MCF 10A (cell line): Measurements from ENCODE around the gene PATL2. TPM values are rescaled to one million over a fixed set of nuclear protein-coding genes. Genes with fewer than 3 reads are reported as not detected.

Experiments
- BruUV-seq: library from RNA; stranded (reverse); fragments of 400-500 nt; replicated peaks from 2 replicates; lab custom pipeline; 2021; lab: Mats Ljungman, UMichigan
- CTCF ChIA-PET: fragments of 300-600 bp; sonication (Branson Sonifier 250); formaldehyde crosslinking; extraction: SDS; loops from one replicate; lab custom pipeline; 2021; ENCODE audit warnings: antibody characterized with exemption, inconsistent platforms; lab: Yijun Ruan, JAX
- POLR2A ChIA-PET: fragments of 300-600, 350-650 bp; sonication (Branson Sonifier 250); formaldehyde crosslinking; extraction: SDS; loops from one replicate; lab custom pipeline; 2020; ENCODE audit warnings: antibody characterized with exemption, inconsistent platforms; lab: Yijun Ruan, JAX
- DNase-seq: peaks from one replicate; pipeline ENCODE4 v3.0.0-alpha.2; 2018; ENCODE audit not compliant: unreplicated experiment
- H3K27ac Mint-ChIP-seq: one replicate; pipeline ENCODE4 v1.8.0; 2022; ENCODE audit warnings: mild to moderate bottlenecking, low read depth, mixed read lengths; ENCODE audit not compliant: unreplicated experiment
- H3K27me3 Mint-ChIP-seq: one replicate; pipeline ENCODE4 v1.8.0; 2022; ENCODE audit warnings: mixed read lengths; ENCODE audit not compliant: insufficient read depth, unreplicated experiment
- H3K36me3 Mint-ChIP-seq: one replicate; pipeline ENCODE4 v1.8.0; 2022; ENCODE audit warnings: mild to moderate bottlenecking, moderate library complexity, mixed read lengths; ENCODE audit not compliant: insufficient read depth, unreplicated experiment
- H3K4me1 Mint-ChIP-seq: one replicate; pipeline ENCODE4 v1.8.0; 2022; ENCODE audit warnings: mixed read lengths; ENCODE audit not compliant: insufficient read depth, unreplicated experiment
- H3K4me3 Mint-ChIP-seq: one replicate; pipeline ENCODE4 v1.8.0; 2022; ENCODE audit warnings: mild to moderate bottlenecking, moderate library complexity, mixed read lengths; ENCODE audit not compliant: unreplicated experiment
- H3K9me3 Mint-ChIP-seq: one replicate; pipeline ENCODE4 v1.8.0; 2022; ENCODE audit warnings: mixed read lengths; ENCODE audit not compliant: unreplicated experiment
- intact Hi-C: fragments of 100-400 bp; cut with micrococcal nuclease; formaldehyde crosslinking; loops from 2 replicates; pipeline ENCODE4 v1.14.1; 2022
- total RNA-seq: library from RNA; stranded (reverse); gene quantifications from 2 replicates; pipeline ENCODE4 v1.2.3, GENCODE V29; 2022
- TF ChIP-seq, protein P1 (sequence below): fragments of 200-600 bp; IDR thresholded peaks from one replicate; pipeline ENCODE4 v1.8.0; 2022; ENCODE audit warnings: antibody characterized with exemption, mild to moderate bottlenecking; ENCODE audit not compliant: unreplicated experiment

The PATL2 gene
- total RNA-seq, 1 experiment from 2014 or later = 0.16 TPM

DNA sequence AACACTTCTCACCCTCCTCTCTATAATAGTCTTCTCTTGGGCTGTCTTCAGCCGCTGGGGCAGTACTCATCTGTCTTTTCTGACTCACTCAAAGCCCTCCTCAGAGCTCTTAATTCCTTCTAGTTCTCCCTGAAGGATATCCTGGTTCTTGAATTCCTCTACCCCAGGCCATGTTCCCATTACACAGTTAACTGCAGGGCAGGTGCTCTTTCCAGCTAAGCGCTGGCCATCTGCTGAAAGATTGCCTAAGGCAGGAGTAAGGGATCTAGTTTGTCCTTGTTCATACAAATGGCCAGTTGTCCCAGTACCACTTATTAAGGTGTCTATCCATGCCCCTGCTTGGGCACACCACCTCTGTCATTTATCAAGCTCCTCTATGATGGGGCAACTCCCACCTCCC lies 37.5 kb downstream of the PATL2 start:
- no peak for DNase-seq
- POLR2A ChIA-PET = interaction anchor here (1.1 to 2.2 kb wide), 4 partner anchors 10 to 37 kb away, joined by 3 to 8 read pairs (median 6); partner anchors contain the start of genes B2M, PATL2 and SPG11
- intact Hi-C loops = no loop called here
- no peaks in the 10 kb centered on the region for H3K36me3 Mint-ChIP-seq
- CTCF ChIA-PET = interaction anchor here (1.0 to 2.4 kb wide), 2 partner anchors 10 to 65 kb away, joined by 3 to 15 read pairs; partner anchors contain the start of gene SPG11
- no peak overlapping the region for H3K4me3 Mint-ChIP-seq
- no peak overlapping the region for H3K27ac Mint-ChIP-seq
- no peaks in the 10 kb centered on the region for H3K27me3 Mint-ChIP-seq
- TF ChIP-seq, protein P1, sequence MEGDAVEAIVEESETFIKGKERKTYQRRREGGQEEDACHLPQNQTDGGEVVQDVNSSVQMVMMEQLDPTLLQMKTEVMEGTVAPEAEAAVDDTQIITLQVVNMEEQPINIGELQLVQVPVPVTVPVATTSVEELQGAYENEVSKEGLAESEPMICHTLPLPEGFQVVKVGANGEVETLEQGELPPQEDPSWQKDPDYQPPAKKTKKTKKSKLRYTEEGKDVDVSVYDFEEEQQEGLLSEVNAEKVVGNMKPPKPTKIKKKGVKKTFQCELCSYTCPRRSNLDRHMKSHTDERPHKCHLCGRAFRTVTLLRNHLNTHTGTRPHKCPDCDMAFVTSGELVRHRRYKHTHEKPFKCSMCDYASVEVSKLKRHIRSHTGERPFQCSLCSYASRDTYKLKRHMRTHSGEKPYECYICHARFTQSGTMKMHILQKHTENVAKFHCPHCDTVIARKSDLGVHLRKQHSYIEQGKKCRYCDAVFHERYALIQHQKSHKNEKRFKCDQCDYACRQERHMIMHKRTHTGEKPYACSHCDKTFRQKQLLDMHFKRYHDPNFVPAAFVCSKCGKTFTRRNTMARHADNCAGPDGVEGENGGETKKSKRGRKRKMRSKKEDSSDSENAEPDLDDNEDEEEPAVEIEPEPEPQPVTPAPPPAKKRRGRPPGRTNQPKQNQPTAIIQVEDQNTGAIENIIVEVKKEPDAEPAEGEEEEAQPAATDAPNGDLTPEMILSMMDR = no peak
- H3K4me1 Mint-ChIP-seq = no peaks in the 10 kb centered on the region
- BruUV-seq = no TSS peak
- H3K9me3 Mint-ChIP-seq = no peaks in the 10 kb centered on the region

DNA sequence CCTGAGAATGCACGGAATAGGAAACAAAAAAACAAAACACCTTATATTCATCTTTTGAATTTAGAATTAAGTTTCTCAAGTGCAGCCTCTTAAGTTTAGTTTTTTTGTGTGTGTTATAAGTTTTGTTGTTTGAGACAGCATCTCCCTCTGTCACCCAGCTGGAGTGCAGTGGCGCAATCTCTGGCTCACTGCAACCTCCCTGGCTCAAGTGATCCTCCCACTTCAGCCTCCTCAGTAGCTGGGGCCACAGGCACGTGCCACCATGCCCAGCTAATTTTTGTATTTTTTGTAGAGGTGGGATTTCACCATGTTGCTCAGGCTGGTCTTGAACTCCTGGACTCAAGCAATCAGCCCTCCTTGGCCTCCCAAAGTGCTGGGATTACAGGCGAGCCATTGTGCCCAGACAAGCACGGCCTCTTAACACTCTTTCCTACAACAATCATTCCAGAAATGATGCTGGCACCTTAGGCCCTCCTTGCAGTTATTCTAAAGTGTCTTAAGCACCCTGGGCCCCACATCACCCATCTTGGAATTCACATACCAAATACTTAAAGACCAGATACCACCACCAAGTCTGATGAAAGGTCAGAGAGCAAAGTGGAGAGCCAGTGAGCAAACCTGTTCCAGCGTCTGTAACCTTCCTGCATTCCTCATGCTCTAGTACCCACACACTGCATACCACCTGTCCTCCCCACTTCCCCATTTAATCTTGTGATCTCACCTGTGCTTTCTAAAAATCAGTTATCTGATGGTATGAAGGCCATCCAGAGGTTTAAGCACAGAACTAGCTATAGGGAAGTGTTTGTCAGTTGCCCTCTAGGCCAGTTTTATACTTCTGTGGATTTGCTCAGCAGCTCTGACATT lies 40.8 kb downstream of the PATL2 start:
- Mint-ChIP-seq H3K27me3 (no peaks in the 10 kb centered on the region), H3K9me3 (no peaks in the 10 kb centered on the region), H3K27ac (no peak overlapping the region), H3K4me1 (no peaks in the 10 kb centered on the region), H3K4me3 (no peak overlapping the region), H3K36me3 (no peaks in the 10 kb centered on the region)
- TF ChIP-seq, protein P1 = no peak
- CTCF ChIA-PET = interaction anchor here (1.5 to 1.6 kb wide), 2 partner anchors 67 to 68 kb away, joined by 4 to 6 read pairs; no protein-coding TSS in a partner anchor
- no peak for DNase-seq
- intact Hi-C loops = no loop called here
- BruUV-seq = no TSS peak
- POLR2A ChIA-PET = interaction anchor here (0.7 to 2.3 kb wide), 4 partner anchors 21 to 58 kb away, joined by 3 to 6 read pairs (median 3); partner anchors contain the start of gene B2M

GRCh38 chr15:44668921-44669320 lies 42.2 kb downstream of the PATL2 start:
- Mint-ChIP-seq H3K27me3 (no peaks in the 10 kb centered on the region), H3K36me3 (no peaks in the 10 kb centered on the region), H3K9me3 (no peaks in the 10 kb centered on the region), H3K27ac (no peak overlapping the region), H3K4me1 (peaks cover 3% of the 10 kb centered on the region), H3K4me3 (no peak overlapping the region)
- intact Hi-C loops = no loop called here
- TF ChIP-seq, protein P1 = no peak
- BruUV-seq = no TSS peak
- ChIA-PET CTCF (interaction anchor here (1.0 kb wide), 1 partner anchor 44 kb away, joined by 4 read pairs; no protein-coding TSS in a partner anchor), POLR2A (interaction anchor here (0.5 to 2.3 kb wide), 3 partner anchors 13 to 499 kb away, joined by 3 to 6 read pairs (median 3); no protein-coding TSS in a partner anchor)
- DNase-seq = no peak

- DNase-seq = no peak
- peaks cover 7% of the 10 kb centered on the region for H3K4me1 Mint-ChIP-seq
- no peak overlapping the region for H3K27ac Mint-ChIP-seq
- no peaks in the 10 kb centered on the region for H3K36me3 Mint-ChIP-seq
- intact Hi-C loops = no loop called here
- POLR2A ChIA-PET = interaction anchor here (1.0 to 7.8 kb wide), 2 partner anchors 46 to 71 kb away, joined by 6 to 148 read pairs; partner anchors contain the start of genes B2M and PATL2
- no TSS peak for BruUV-seq
- TF ChIP-seq, protein P1 = no peak
- no peak overlapping the region for H3K4me3 Mint-ChIP-seq
- H3K27me3 Mint-ChIP-seq = no peaks in the 10 kb centered on the region
- CTCF ChIA-PET = interaction anchor here (0.7 to 1.4 kb wide), 3 partner anchors 44 to 60 kb away, joined by 3 to 4 read pairs (median 3); partner anchors contain the start of gene PATL2
- no peaks in the 10 kb centered on the region for H3K9me3 Mint-ChIP-seq
Observed at GRCh38 chr15:44667039-44667360, 44.1 kb downstream of the PATL2 start.
